HEK293 (cell line): ENCODE measurements around the gene TMEM150C.
A peak's percentile ranks its signal among the peaks of the same experiment; 100 is the strongest.

ENCODE experiments used
- CTCF ChIA-PET: fragments of 350-600 bp; formaldehyde crosslinking; extraction: SDS; loops from one replicate; lab custom pipeline; 2021; ENCODE audit warnings: antibody characterized with exemption; lab: Yijun Ruan, JAX
- POLR2A ChIA-PET: fragments of 300-600 bp; formaldehyde crosslinking; extraction: SDS; loops from one replicate; lab custom pipeline; 2020; ENCODE audit warnings: antibody characterized with exemption, inconsistent platforms; lab: Yijun Ruan, JAX
- H3K27ac ChIP-seq: fragments of 200-500 bp; sonication (Bioruptor generic); 2 replicates; pipeline ENCODE4 v1.5.1; 2014; ENCODE audit warnings: low read depth, low read length, control low read depth, inconsistent platforms; ENCODE audit errors: extremely low read depth
- H3K36me3 ChIP-seq, 2 experiments: fragments of 200-500 bp in 1 of 2; sonication (Bioruptor generic) in 1 of 2; 1 replicate in 1 of 2; 2 replicates in 1 of 2; pipeline ENCODE4 v1.5.1; 2014 to 2017; ENCODE audit warnings: inconsistent platforms in 2 of 2, low read length in 2 of 2; ENCODE audit not compliant: control insufficient read depth in 2 of 2, insufficient read depth in 1 of 2
- H3K4me1 ChIP-seq: fragments of 200-500 bp; sonication (Bioruptor generic); 2 replicates; pipeline ENCODE4 v1.5.1; 2014; ENCODE audit warnings: mild to moderate bottlenecking, low read length, inconsistent platforms; ENCODE audit not compliant: control insufficient read depth, insufficient read depth
- H3K4me3 ChIP-seq: 2 replicates; pipeline ENCODE4 v1.5.1; 2011; ENCODE audit warnings: low read depth, mild to moderate bottlenecking, control low read depth, low read length, moderate library complexity
- H3K9me3 ChIP-seq: fragments of 200-500 bp; sonication (Bioruptor generic); 2 replicates; pipeline ENCODE4 v1.5.1; 2014; ENCODE audit warnings: low read depth, low read length, inconsistent platforms; ENCODE audit not compliant: control insufficient read depth, insufficient read depth
- ZNF211 ChIP-seq: fragments of 450-650 bp; formaldehyde crosslinking; IDR thresholded peaks from 2 replicates; pipeline ENCODE4 v1.5.1; 2016; ENCODE audit warnings: low read depth, missing biosample characterization, missing genetic modification characterization
- ZNF24 ChIP-seq: fragments of 450-650 bp; formaldehyde crosslinking; IDR thresholded peaks from 2 replicates; pipeline ENCODE4 v1.5.1; 2016; ENCODE audit warnings: missing biosample characterization, missing genetic modification characterization
- ZNF266 ChIP-seq: fragments of 450-650 bp; formaldehyde crosslinking; IDR thresholded peaks from 2 replicates; pipeline ENCODE4 v1.5.1; 2016; ENCODE audit warnings: missing biosample characterization, missing genetic modification characterization, low read depth
- ZNF311 ChIP-seq: fragments of 450-650 bp; formaldehyde crosslinking; IDR thresholded peaks from 2 replicates; pipeline ENCODE4 v1.5.1; 2017; ENCODE audit warnings: missing biosample characterization, missing genetic modification characterization, borderline replicate concordance
- ZNF423 ChIP-seq: fragments of 450-650 bp; formaldehyde crosslinking; IDR thresholded peaks from 2 replicates; pipeline ENCODE4 v1.5.1; 2016; ENCODE audit warnings: missing biosample characterization, missing genetic modification characterization
- ZNF558 ChIP-seq: fragments of 450-650 bp; formaldehyde crosslinking; IDR thresholded peaks from 2 replicates; pipeline ENCODE4 v1.5.1; 2016; ENCODE audit warnings: missing biosample characterization, missing genetic modification characterization
- ZNF624 ChIP-seq: fragments of 450-650 bp; formaldehyde crosslinking; IDR thresholded peaks from 2 replicates; pipeline ENCODE4 v1.5.1; 2017; ENCODE audit warnings: missing biosample characterization, missing genetic modification characterization
- TF ChIP-seq, protein P1 (sequence below): fragments of 450-650 bp; formaldehyde crosslinking; IDR thresholded peaks from 2 replicates; pipeline ENCODE4 v1.5.1; 2016; ENCODE audit warnings: missing biosample characterization, missing genetic modification characterization
- TF ChIP-seq, protein P2 (sequence below): fragments of 450-650 bp; formaldehyde crosslinking; IDR thresholded peaks from 2 replicates; pipeline ENCODE4 v1.5.1; 2016; ENCODE audit warnings: missing biosample characterization, missing genetic modification characterization
- TF ChIP-seq, protein P3 (sequence below): fragments of 450-650 bp; formaldehyde crosslinking; IDR thresholded peaks from 2 replicates; pipeline ENCODE4 v1.5.1; 2016; ENCODE audit warnings: missing biosample characterization, missing genetic modification characterization
- TF ChIP-seq, protein P4 (sequence below): fragments of 450-650 bp; formaldehyde crosslinking; IDR thresholded peaks from 2 replicates; pipeline ENCODE4 v1.5.1; 2016; ENCODE audit warnings: missing biosample characterization, missing genetic modification characterization
- TF ChIP-seq, protein P5 (sequence below): fragments of 450-650 bp; formaldehyde crosslinking; IDR thresholded peaks from 2 replicates; pipeline ENCODE4; 2016; ENCODE audit warnings: missing biosample characterization, missing genetic modification characterization
- TF ChIP-seq, protein P6 (sequence below): fragments of 450-650 bp; formaldehyde crosslinking; IDR thresholded peaks from 2 replicates; pipeline ENCODE4 v1.5.1; 2016; ENCODE audit warnings: missing biosample characterization, missing genetic modification characterization
- TF ChIP-seq, protein P7 (sequence below): fragments of 450-650 bp; formaldehyde crosslinking; IDR thresholded peaks from 2 replicates; pipeline ENCODE4 v1.5.1; 2016; ENCODE audit warnings: missing biosample characterization, missing genetic modification characterization

The TMEM150C gene

DNA sequence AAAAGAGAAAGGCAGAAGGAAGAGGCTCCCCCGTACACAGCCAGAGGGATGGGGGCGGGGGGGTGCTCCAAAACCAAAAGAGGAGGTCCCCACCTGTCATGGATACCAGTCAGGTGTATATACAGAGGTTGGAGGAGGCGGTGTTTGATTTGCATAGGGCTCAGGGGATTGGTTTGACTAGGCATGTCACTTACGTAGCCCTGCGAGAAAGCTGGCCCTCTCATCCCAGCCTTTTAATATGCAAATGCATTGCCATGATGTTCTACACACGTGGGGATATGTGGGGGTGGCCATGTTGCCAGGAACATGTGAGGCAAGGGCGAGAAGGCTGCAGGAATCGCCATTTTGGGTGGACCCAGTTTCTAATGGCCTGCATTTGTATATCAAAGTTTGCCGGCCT is 38.6 kb downstream of the TMEM150C start:
- Histone ChIP-seq H3K9me3 (no peaks in the 10 kb centered on the region), H3K27ac (no peak overlapping the region), H3K36me3 (no peaks in the 10 kb centered on the region), H3K4me1 (peaks cover 3% of the 10 kb centered on the region; the same call in 1 of the 2 replicates), H3K4me3 (no peak overlapping the region)
- ChIA-PET POLR2A (no interaction called here), CTCF (no interaction called here)
- TF ChIP-seq ZNF211 (no peak), ZNF624 (tag by site-specific recombination) (no peak), ZNF24 (tag by site-specific recombination) (no peak), ZNF423 (tag by site-specific recombination) (no peak), ZNF311 (tag by site-specific recombination) (no peak), ZNF558 (no peak)
- TF ChIP-seq, protein P1, sequence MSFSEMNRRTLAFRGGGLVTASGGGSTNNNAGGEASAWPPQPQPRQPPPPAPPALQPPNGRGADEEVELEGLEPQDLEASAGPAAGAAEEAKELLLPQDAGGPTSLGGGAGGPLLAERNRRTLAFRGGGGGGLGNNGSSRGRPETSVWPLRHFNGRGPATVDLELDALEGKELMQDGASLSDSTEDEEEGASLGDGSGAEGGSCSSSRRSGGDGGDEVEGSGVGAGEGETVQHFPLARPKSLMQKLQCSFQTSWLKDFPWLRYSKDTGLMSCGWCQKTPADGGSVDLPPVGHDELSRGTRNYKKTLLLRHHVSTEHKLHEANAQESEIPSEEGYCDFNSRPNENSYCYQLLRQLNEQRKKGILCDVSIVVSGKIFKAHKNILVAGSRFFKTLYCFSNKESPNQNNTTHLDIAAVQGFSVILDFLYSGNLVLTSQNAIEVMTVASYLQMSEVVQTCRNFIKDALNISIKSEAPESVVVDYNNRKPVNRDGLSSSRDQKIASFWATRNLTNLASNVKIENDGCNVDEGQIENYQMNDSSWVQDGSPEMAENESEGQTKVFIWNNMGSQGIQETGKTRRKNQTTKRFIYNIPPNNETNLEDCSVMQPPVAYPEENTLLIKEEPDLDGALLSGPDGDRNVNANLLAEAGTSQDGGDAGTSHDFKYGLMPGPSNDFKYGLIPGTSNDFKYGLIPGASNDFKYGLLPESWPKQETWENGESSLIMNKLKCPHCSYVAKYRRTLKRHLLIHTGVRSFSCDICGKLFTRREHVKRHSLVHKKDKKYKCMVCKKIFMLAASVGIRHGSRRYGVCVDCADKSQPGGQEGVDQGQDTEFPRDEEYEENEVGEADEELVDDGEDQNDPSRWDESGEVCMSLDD (tag by site-specific recombination): no peak
- TF ChIP-seq, protein P2, sequence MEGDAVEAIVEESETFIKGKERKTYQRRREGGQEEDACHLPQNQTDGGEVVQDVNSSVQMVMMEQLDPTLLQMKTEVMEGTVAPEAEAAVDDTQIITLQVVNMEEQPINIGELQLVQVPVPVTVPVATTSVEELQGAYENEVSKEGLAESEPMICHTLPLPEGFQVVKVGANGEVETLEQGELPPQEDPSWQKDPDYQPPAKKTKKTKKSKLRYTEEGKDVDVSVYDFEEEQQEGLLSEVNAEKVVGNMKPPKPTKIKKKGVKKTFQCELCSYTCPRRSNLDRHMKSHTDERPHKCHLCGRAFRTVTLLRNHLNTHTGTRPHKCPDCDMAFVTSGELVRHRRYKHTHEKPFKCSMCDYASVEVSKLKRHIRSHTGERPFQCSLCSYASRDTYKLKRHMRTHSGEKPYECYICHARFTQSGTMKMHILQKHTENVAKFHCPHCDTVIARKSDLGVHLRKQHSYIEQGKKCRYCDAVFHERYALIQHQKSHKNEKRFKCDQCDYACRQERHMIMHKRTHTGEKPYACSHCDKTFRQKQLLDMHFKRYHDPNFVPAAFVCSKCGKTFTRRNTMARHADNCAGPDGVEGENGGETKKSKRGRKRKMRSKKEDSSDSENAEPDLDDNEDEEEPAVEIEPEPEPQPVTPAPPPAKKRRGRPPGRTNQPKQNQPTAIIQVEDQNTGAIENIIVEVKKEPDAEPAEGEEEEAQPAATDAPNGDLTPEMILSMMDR: no peak
- TF ChIP-seq, protein P3, sequence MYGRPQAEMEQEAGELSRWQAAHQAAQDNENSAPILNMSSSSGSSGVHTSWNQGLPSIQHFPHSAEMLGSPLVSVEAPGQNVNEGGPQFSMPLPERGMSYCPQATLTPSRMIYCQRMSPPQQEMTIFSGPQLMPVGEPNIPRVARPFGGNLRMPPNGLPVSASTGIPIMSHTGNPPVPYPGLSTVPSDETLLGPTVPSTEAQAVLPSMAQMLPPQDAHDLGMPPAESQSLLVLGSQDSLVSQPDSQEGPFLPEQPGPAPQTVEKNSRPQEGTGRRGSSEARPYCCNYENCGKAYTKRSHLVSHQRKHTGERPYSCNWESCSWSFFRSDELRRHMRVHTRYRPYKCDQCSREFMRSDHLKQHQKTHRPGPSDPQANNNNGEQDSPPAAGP (tag by site-specific recombination): no peak
- TF ChIP-seq, protein P4, sequence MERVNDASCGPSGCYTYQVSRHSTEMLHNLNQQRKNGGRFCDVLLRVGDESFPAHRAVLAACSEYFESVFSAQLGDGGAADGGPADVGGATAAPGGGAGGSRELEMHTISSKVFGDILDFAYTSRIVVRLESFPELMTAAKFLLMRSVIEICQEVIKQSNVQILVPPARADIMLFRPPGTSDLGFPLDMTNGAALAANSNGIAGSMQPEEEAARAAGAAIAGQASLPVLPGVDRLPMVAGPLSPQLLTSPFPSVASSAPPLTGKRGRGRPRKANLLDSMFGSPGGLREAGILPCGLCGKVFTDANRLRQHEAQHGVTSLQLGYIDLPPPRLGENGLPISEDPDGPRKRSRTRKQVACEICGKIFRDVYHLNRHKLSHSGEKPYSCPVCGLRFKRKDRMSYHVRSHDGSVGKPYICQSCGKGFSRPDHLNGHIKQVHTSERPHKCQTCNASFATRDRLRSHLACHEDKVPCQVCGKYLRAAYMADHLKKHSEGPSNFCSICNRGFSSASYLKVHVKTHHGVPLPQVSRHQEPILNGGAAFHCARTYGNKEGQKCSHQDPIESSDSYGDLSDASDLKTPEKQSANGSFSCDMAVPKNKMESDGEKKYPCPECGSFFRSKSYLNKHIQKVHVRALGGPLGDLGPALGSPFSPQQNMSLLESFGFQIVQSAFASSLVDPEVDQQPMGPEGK (tag by site-specific recombination): no peak
- TF ChIP-seq, protein P5, sequence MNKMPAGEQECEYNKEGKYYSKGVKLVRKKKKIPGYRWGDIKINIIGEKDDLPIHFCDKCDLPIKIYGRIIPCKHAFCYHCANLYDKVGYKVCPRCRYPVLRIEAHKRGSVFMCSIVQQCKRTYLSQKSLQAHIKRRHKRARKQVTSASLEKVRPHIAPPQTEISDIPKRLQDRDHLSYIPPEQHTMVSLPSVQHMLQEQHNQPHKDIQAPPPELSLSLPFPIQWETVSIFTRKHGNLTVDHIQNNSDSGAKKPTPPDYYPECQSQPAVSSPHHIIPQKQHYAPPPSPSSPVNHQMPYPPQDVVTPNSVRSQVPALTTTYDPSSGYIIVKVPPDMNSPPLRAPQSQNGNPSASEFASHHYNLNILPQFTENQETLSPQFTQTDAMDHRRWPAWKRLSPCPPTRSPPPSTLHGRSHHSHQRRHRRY: no peak

DNA sequence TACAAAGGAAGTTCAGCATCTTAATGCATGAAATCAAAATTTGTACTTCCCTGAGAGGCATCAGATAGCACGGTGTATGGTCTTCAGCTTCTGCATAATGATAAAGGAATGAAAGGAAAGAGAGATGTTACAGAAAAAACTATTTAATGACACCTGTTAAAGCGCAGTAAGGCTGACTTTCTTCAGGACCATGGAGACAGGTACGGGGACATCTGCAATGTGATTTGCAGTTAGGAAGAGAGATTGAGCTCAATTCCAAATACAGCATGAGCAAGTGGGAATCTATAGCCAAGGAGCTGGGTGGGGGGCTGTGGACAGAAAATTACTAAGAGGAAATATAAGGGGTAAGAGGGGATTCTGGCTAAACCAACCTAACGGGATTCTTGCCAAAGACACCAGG is 39.3 kb downstream of the TMEM150C start:
- Histone ChIP-seq H3K4me1 (peaks cover 3% of the 10 kb centered on the region; the same call in 1 of the 2 replicates), H3K27ac (no peak overlapping the region), H3K4me3 (no peak overlapping the region), H3K36me3 (no peaks in the 10 kb centered on the region), H3K9me3 (no peaks in the 10 kb centered on the region)
- CTCF ChIA-PET: no interaction called here
- TF ChIP-seq ZNF266 (tag by site-specific recombination): no peak
- TF ChIP-seq, protein P6, sequence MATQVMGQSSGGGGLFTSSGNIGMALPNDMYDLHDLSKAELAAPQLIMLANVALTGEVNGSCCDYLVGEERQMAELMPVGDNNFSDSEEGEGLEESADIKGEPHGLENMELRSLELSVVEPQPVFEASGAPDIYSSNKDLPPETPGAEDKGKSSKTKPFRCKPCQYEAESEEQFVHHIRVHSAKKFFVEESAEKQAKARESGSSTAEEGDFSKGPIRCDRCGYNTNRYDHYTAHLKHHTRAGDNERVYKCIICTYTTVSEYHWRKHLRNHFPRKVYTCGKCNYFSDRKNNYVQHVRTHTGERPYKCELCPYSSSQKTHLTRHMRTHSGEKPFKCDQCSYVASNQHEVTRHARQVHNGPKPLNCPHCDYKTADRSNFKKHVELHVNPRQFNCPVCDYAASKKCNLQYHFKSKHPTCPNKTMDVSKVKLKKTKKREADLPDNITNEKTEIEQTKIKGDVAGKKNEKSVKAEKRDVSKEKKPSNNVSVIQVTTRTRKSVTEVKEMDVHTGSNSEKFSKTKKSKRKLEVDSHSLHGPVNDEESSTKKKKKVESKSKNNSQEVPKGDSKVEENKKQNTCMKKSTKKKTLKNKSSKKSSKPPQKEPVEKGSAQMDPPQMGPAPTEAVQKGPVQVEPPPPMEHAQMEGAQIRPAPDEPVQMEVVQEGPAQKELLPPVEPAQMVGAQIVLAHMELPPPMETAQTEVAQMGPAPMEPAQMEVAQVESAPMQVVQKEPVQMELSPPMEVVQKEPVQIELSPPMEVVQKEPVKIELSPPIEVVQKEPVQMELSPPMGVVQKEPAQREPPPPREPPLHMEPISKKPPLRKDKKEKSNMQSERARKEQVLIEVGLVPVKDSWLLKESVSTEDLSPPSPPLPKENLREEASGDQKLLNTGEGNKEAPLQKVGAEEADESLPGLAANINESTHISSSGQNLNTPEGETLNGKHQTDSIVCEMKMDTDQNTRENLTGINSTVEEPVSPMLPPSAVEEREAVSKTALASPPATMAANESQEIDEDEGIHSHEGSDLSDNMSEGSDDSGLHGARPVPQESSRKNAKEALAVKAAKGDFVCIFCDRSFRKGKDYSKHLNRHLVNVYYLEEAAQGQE (tag by site-specific recombination): peak; percentile 73
- TF ChIP-seq, protein P7, sequence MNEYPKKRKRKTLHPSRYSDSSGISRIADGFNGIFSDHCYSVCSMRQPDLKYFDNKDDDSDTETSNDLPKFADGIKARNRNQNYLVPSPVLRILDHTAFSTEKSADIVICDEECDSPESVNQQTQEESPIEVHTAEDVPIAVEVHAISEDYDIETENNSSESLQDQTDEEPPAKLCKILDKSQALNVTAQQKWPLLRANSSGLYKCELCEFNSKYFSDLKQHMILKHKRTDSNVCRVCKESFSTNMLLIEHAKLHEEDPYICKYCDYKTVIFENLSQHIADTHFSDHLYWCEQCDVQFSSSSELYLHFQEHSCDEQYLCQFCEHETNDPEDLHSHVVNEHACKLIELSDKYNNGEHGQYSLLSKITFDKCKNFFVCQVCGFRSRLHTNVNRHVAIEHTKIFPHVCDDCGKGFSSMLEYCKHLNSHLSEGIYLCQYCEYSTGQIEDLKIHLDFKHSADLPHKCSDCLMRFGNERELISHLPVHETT (tag by site-specific recombination): no peak
- POLR2A ChIA-PET: interaction anchor here (0.6 kb wide), 1 partner anchor 452 kb away, joined by 4 read pairs; no protein-coding TSS in a partner anchor
